MCF 10A (cell line): ENCODE results near the gene EEF1A2. TPM values are rescaled to one million over a fixed set of nuclear protein-coding genes. Genes with fewer than 3 reads are reported as not detected.

ENCODE experiments used
- BruUV-seq: library from RNA; stranded (reverse); fragments of 400-500 nt; replicated peaks from 2 replicates; lab custom pipeline; 2021; lab: Mats Ljungman, UMichigan
- CTCF ChIA-PET: fragments of 300-600 bp; sonication (Branson Sonifier 250); formaldehyde crosslinking; extraction: SDS; loops from one replicate; lab custom pipeline; 2021; ENCODE audit warnings: antibody characterized with exemption, inconsistent platforms; lab: Yijun Ruan, JAX
- POLR2A ChIA-PET: fragments of 300-600, 350-650 bp; sonication (Branson Sonifier 250); formaldehyde crosslinking; extraction: SDS; loops from one replicate; lab custom pipeline; 2020; ENCODE audit warnings: antibody characterized with exemption, inconsistent platforms; lab: Yijun Ruan, JAX
- DNase-seq: peaks from one replicate; pipeline ENCODE4 v3.0.0-alpha.2; 2018; ENCODE audit not compliant: unreplicated experiment
- H3K27ac Mint-ChIP-seq: one replicate; pipeline ENCODE4 v1.8.0; 2022; ENCODE audit warnings: mild to moderate bottlenecking, low read depth, mixed read lengths; ENCODE audit not compliant: unreplicated experiment
- H3K27me3 Mint-ChIP-seq: one replicate; pipeline ENCODE4 v1.8.0; 2022; ENCODE audit warnings: mixed read lengths; ENCODE audit not compliant: insufficient read depth, unreplicated experiment
- H3K36me3 Mint-ChIP-seq: one replicate; pipeline ENCODE4 v1.8.0; 2022; ENCODE audit warnings: mild to moderate bottlenecking, moderate library complexity, mixed read lengths; ENCODE audit not compliant: insufficient read depth, unreplicated experiment
- H3K4me1 Mint-ChIP-seq: one replicate; pipeline ENCODE4 v1.8.0; 2022; ENCODE audit warnings: mixed read lengths; ENCODE audit not compliant: insufficient read depth, unreplicated experiment
- H3K4me3 Mint-ChIP-seq: one replicate; pipeline ENCODE4 v1.8.0; 2022; ENCODE audit warnings: mild to moderate bottlenecking, moderate library complexity, mixed read lengths; ENCODE audit not compliant: unreplicated experiment
- H3K9me3 Mint-ChIP-seq: one replicate; pipeline ENCODE4 v1.8.0; 2022; ENCODE audit warnings: mixed read lengths; ENCODE audit not compliant: unreplicated experiment
- CTCF ChIP-seq: fragments of 200-600 bp; IDR thresholded peaks from one replicate; pipeline ENCODE4 v1.8.0; 2022; ENCODE audit warnings: antibody characterized with exemption, mild to moderate bottlenecking; ENCODE audit not compliant: unreplicated experiment
- intact Hi-C: fragments of 100-400 bp; cut with micrococcal nuclease; formaldehyde crosslinking; loops from 2 replicates; pipeline ENCODE4 v1.14.1; 2022
- total RNA-seq: library from RNA; stranded (reverse); gene quantifications from 2 replicates; pipeline ENCODE4 v1.2.3, GENCODE V29; 2022

Gene EEF1A2
- total RNA-seq, 1 experiment from 2014 or later: 3.3 TPM

GRCh38 chr20:63491635-63492230 lies 7.2 kb downstream of the EEF1A2 start:
- no TSS peak for BruUV-seq

GRCh38 chr20:63491078-63491477 lies 7.8 kb downstream of the EEF1A2 start:
- Mint-ChIP-seq H3K27ac (no peak overlapping the region), H3K36me3 (peaks cover 5% of the 10 kb centered on the region), H3K4me1 (no peaks in the 10 kb centered on the region), H3K27me3 (no peaks in the 10 kb centered on the region), H3K9me3 (peaks cover 18% of the 10 kb centered on the region), H3K4me3 (no peak overlapping the region)
- ChIA-PET POLR2A (no interaction called here), CTCF (no interaction called here)
- DNase-seq: no peak
- BruUV-seq: no TSS peak
- intact Hi-C loops: no loop called here
- no peak for TF ChIP-seq CTCF

More at GRCh38 chr20:63491635-63492230, 7.2 kb downstream of the EEF1A2 start:
- no peaks in the 10 kb centered on the region for H3K4me1 Mint-ChIP-seq
- no peak for TF ChIP-seq CTCF
- POLR2A ChIA-PET: no interaction called here
- H3K27ac Mint-ChIP-seq: no peak overlapping the region
- intact Hi-C loops: no loop called here
- no peak for DNase-seq
- no peaks in the 10 kb centered on the region for H3K27me3 Mint-ChIP-seq
- H3K4me3 Mint-ChIP-seq: no peak overlapping the region
- peaks cover 5% of the 10 kb centered on the region for H3K36me3 Mint-ChIP-seq
- H3K9me3 Mint-ChIP-seq: peaks cover 18% of the 10 kb centered on the region
- CTCF ChIA-PET: no interaction called here

GRCh38 chr20:63490416-63490815 lies 8.5 kb downstream of the EEF1A2 start:
- Mint-ChIP-seq H3K4me1 (no peaks in the 10 kb centered on the region), H3K36me3 (peaks cover 5% of the 10 kb centered on the region), H3K27me3 (no peaks in the 10 kb centered on the region), H3K9me3 (peaks cover 18% of the 10 kb centered on the region), H3K4me3 (no peak overlapping the region), H3K27ac (no peak overlapping the region)
- BruUV-seq: no TSS peak
- intact Hi-C loops: no loop called here
- ChIA-PET CTCF (no interaction called here), POLR2A (no interaction called here)
- TF ChIP-seq CTCF: no peak
- DNase-seq: no peak

- H3K27me3 Mint-ChIP-seq: peaks cover 11% of the 10 kb centered on the region
- no peak overlapping the region for H3K27ac Mint-ChIP-seq
- no peak for TF ChIP-seq CTCF
- POLR2A ChIA-PET: no interaction called here
- no TSS peak for BruUV-seq
- no peak overlapping the region for H3K4me3 Mint-ChIP-seq
- intact Hi-C loops: no loop called here
- CTCF ChIA-PET: no interaction called here
- no peak for DNase-seq
- peaks cover 5% of the 10 kb centered on the region for H3K36me3 Mint-ChIP-seq
- H3K4me1 Mint-ChIP-seq: no peaks in the 10 kb centered on the region
- peaks cover 18% of the 10 kb centered on the region for H3K9me3 Mint-ChIP-seq
Observed at GRCh38 chr20:63488315-63489251, 10.3 kb downstream of the EEF1A2 start.
